Activated CD4-positive, CD25-positive, alpha-beta regulatory T cell treated with anti-CD3 and anti-CD28 coated beads, Interleukin-2, amount 50 U/mL, for 24 hours (primary cell): ENCODE data around the gene AFF2.
"Not testable (repeated sequence)": the region's sequence is repeated elsewhere in the genome, so short reads cannot be mapped to it uniquely, and the experiment has no call there.

Experiments
- ATAC-seq, 2 donors: fragments of 150-1000 bp; cut with Tn5 transposase; one replicate each; pipeline ENCODE4 v1.10.0; 2021; ENCODE audit warnings: mild to moderate bottlenecking in 1 of 2, moderate library complexity in 1 of 2

Gene AFF2

DNA sequence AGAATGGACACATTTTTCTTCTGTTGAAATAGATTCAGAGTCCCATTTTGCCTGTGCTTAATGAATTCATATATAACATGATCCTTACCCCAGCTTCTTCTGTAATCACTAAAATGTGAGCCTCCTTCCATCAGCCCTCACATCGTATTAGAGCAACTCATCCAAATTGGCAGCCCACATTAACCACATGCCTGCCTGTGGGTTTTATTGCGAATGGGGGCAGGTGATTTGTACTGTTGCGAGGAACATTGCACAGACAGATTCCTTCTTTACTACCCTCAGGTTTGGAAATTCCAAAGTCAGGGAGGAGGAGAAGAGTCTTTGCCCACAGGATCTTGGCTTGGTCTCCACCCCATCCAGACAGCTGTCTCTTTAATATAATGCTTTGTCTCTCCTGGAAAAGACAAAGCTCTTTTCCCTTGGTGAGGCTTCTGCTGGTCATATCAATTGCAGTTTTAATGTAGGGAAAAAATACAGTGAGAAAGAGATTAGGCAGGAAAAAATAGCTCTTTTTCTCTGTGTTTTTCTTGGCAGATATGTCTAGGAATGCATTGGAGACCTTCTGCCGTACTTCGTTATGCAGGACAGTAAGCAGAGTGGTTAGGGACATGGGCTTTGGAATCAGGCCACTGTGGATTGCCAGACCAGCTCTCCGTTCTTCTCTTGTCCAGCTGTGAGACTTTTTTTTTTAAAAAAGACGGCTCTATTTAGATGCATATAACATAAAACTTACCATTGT lies 371.2 kb downstream of the AFF2 start:
- no peak for ATAC-seq

DNA sequence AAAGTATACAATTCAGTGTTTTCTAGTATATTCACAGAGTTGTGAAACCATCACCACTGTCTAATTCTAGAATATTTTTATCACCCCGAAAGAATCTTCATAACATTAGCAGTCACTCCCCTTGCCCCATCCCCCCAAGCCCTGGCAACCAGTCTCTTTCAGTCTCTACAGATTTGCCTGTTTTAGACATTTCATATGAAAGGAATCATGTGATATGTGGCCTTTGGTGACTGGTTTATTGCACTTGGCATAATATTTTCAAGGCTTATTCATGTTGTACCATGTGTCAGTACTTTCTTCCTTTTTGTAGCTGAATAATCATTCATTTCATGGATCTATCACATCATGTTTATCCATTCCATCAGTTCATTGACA lies 371.7 kb downstream of the AFF2 start:
- ATAC-seq: no peak

DNA sequence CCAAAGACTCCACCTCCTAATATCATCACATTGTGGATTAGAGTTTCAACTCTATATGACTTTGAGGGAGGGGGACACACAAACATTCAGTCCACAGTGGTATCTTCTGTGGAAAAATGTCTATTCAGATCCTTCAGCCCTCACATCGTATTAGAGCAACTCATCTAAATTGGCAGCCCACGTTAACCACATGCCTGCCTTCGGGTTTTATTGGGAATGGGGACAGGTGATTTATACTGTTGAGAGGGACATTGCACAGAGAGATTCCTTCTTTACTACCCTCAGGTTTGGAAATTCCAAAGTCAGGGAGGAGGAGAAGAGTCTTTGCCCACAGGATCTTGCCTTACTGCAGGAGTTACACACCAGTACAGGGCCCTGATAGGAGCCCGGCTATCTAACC lies 372.5 kb downstream of the AFF2 start:
- ATAC-seq: no peak

DNA sequence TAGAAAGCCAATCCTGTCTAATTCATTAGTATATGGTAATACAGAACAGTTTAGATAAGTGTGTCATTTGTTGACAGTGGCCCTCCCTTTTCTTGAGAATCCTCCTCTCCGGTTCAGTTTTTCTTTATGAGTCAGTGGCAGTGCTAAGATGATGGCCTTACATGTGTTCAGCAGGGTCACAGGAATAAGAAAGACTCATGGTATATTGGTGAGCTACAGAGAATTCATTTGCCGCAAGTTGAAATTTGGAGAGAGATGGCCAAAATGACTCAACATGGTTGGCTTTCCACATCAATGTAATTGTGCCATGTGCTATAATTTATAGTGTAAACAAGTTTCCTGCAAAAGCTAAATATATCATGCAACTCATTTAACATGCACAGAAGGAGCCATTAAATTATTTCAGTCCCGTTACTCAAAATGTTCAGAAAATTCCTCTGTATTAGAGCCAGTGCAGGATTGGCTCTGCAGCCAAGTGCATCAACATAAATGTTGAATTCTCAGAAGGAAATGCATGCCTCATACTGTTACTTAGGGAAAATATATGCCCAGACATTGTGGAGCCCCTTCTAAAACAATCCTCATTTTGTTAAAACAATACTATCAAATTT lies 374.3 kb downstream of the AFF2 start:
- no peak for ATAC-seq

DNA sequence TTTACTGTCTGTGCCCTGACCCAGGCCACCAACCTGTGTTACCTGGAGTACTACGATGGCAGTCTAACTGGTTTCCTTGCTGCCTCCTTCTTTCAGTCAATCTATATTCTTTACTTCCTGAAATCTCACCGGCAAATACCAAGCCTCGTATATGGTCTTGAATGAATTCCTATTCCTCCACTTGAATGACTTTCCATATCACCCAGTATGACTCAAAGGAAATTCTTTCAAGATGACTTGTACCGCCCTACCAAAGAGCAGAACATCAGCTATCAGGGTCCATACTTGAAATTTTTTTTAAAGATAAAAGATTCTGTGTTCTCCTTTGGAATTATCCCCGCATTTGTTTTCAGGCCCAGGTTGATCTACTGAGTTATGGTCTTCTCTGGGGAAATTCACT lies 378.0 kb downstream of the AFF2 start:
- ATAC-seq: no peak

DNA sequence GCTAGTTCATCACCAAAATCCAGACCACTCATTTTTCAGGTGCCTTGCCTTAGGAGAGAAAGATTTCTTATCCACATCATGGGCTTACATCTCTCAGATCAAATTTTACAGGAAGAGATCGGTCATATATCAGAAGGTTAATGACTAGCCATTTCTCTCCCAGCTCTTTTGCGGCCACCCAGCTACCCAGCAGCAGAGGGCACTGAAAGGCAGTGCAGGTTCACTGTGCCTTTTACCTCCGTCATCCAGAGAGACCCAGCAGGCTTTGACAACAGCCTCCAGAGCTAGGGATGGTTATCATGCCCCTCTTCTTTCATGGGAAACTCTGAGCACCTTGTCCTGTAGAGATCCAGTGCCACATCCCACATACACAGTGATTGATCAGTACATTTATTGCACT lies 384.8 kb downstream of the AFF2 start:
- ATAC-seq: no peak

DNA sequence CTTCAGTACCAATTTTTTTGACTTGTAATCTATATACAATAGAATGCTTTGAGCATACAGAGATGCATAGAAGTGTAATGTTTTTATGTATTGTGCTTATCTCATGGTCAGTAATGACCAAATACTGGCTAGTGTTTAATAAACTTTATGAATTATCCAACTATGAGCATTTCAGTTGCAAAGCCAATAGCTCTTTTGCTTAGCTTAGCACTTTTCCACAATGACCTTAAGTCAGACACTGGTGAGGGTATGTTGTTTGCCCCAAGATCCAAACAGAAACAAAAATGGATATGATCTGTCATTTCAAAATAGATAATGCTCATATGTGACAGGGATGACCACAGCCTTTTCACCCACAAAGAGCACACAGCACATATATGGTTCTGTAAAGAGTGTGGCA lies 393.0 kb downstream of the AFF2 start:
- ATAC-seq: no peak

DNA sequence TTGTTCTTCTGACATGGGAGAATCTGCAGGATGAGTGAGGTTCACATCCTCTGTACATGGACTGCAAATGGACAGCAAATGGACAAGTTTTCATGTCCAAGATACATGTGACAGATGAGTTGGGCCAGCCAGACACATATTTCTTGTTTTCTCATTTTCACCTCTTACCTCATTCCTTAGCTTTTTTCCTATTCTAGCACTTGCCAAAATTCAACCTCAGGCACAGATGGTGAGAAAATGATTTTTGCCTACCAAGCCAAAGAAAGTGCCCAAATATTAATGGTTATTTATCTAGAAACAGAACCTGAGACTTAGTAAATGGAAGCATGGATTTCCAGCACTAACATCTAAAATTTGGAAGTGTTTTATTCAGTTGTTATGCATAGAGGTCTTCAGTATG lies 402.2 kb downstream of the AFF2 start:
- no peak for ATAC-seq

DNA sequence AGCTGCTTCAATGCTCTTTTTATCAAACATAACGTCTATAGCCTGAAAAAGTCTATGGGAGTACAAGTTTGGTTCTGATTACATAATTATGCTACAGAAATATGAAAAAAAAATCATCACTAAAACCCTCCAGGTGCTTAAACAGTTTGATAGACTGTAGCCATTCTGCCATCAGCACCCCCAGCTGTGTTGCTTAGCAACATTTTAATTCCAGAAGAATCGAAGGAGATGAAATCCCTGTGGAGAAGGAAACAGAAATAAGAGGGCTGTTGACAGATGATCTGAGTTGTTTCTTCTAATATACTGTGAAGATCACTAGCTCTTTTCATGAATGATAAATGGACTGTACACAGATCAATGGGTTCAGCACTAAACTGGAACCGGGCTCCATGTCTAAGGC lies 402.8 kb downstream of the AFF2 start:
- no peak for ATAC-seq

DNA sequence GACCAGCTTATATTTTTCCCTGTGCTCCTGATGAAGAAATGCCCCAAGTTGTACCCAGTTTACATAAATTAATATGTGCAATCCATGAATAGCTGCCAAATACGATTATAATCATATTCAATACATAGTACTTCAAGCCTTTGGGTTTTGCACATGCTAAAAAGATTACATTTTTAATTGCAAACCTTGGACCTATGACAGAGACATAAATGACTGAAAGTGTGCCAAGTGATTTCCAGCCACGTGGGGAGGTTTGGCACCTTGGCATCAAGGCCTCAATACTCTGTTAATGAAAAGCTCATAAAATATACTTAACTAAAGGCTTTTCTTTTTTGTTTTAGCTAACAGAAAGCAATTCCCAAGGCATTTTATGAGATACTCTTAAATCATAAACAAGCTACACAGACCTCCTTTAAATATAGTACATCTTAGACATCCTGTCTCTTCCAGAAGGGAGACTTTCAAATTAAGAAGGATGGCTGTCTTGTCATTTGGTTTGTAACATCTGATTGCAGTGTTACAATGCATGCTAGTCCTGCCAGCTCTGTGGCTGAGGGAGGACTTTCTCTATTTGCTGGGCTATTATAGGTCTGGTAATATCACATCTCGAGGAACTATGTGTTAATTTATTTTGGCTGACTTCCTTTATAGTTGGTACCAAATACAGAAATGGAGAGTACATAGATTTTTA lies 404.1 kb downstream of the AFF2 start:
- no peak for ATAC-seq

DNA sequence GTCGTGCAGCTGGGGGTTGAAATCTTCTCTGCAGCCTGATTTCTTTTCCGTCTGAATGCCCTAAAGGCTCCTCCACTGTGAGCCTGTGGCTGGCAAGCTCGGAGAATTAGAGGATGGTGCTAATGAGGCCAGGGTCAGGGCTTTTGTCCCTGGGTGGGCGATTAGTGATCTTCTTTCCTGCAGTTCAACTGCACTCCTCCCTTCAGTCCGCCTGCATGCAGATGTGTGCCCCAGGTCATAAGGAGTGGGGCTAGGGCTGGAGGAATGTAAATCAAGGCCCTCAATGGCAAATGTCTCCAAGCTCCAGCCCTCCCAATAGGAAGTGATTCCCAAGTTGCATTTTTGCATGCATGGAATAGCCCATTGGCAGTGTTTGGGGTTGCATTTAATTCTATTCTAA lies 405.0 kb downstream of the AFF2 start:
- no peak for ATAC-seq

DNA sequence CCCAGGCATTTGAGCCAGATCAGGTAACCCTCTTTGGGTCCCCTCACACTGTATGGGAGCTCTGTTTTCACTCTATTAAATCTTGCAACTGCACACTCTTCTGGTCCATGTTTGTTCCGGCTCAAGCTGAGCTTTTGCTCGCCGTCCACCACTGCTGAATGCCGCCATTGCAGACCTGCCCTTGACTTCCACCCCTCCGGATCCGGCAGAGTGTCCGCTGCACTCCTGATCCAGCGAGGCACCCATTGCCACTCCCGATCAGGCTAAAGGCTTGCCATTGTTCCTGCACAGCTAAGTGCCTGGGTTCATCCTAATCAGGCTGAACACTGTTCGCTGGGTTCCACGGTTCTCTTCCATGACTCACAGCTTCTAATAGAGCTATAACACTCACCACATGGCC lies 406.2 kb downstream of the AFF2 start:
- ATAC-seq: not testable (repeated sequence)

DNA sequence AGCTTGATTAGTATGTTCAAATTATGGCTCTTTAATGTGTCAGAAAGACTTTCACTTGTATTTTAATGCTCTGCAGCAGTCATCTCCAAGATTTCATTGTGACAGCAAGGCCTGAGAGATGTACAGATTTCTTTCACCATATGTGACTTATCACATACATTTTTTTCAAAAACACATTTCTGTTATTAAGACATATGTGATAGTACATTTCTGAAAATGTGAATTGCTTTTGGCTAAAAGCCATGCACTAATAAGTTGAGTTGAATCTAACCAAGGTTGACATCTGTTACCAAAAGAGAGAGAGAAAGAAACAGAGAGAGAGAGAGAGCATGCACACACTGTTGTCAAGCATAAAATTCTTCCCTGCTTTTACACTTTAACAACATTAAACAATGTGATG lies 409.3 kb downstream of the AFF2 start:
- no peak for ATAC-seq

DNA sequence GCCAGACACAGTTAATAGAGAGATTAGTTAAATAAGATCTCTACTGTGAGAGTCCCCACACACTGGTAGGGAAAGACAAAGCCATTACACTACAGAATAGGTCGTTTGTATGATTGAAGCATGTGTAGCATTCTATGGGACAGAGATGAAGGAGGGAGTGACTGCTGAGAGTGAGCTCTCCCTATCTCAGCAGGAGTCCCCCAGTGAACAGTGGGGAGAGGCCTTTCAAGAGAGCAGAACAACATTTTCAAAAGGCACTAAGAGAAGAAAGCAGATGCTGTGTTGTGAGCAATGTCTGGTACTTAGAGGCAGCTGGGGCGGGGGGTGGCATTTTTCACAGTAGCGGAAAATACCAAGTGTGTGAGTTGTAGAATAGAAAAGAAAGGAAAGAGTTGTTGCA lies 413.6 kb downstream of the AFF2 start:
- no peak for ATAC-seq

DNA sequence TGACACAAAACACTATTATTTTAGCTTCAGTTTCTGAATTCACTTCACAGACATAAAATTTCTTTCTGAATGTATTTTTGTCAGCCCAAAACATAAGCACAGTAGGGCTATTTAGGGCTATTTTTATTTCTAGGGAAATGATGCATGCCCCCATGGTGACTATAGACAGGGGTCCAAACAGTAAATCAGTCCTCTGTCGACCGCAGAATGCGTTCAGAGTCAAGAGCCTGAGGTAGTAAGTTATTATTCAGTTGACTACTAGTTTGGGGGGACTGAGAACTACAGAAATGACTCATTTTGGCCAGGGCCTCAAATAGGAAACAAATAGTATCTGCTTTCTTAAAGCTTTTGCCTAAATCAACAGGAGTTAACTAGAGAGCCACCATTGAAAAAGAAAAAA lies 414.4 kb downstream of the AFF2 start:
- no peak for ATAC-seq

DNA sequence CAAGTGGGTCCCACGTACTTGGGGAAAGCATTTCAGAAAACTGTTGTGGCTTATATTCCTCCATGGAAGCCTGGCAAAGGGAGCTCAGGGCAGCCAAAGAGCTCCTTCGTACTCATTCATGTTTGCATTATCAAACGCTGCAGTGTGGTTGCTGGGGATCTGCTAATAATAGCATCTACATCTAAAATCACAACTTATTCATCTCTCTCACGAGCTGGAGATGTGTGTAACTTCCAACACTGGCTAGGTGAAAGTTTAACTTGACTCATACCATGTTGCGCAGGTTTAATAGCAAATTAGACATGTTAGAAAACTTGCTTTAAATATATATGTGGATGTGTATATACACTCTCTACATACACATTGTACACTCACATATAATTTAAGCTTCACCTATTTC lies 415.1 kb downstream of the AFF2 start:
- no peak for ATAC-seq

DNA sequence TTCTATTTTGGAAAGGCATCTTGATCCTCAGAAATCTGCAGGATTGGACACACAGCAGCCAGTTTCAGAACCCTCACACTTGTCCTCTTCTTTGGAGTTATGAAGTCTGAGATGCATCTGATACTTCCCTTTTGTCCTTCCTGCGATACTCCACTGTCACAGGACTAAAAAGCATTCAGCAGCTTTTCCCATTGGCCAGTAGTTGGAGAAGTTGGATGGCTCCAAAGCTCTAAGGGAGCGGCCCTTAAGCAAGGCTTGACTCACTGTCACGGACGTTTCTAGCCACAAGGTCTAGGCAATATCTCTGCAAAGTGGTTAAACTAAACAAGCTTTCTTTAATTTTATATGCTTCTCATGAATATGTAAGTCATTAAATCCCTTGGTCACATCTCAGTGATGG lies 417.0 kb downstream of the AFF2 start:
- no peak for ATAC-seq

DNA sequence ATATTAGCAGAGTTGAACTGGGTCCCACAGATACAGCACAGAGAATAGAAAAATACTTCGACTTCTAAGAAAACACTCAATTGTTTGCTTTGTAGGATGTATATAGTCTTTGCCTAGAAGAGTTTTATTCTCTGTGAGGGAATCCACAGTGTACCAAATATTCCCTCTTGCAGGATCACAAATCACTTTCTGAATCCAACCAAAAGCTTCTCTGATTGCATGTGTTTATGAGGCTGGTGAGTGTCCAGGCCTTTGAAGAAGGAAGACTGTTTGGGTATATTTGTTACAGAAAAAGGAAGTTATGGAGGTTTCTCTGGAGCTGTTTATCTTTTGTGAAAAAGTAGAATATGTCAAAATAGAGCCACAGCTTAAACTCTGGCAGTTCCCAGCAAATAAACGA lies 423.2 kb downstream of the AFF2 start:
- no peak for ATAC-seq

DNA sequence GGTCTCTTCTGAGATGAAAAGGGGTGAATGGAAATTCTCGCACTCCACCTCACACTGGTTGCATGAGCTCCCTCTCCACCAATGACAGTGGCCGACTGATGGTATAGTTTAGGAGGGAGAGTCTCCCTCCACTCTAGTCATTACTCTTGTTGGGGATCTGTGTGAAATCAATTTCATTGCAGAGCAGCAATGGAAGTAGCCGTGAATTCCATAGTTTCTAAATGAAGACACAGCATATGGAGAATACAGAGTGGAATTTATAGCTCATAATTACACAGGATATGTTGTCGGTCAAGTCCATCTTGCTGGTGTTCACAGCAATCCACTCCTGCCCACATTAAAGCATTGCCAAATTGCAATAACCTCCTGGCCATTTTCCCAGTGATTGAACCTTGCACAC lies 426.0 kb downstream of the AFF2 start:
- ATAC-seq: no peak

DNA sequence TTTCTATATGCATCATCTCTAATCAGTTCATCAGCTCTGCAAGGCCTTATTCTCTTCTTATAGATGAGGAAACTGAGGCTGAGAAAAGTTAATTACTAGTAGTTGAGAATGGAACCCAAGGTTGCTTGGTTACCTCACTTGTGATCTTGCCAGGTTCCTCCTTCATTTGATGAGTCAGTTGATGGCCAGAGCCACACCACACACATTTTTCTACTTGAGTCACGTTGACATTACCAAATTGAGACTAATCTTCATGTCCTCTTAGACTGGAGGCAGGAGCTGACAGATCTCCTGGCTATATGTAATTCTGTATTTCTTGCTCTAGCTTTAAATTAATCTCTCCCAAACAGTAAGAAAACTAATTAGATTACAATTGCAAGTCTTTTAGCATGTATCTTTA lies 428.4 kb downstream of the AFF2 start:
- ATAC-seq: no peak

DNA sequence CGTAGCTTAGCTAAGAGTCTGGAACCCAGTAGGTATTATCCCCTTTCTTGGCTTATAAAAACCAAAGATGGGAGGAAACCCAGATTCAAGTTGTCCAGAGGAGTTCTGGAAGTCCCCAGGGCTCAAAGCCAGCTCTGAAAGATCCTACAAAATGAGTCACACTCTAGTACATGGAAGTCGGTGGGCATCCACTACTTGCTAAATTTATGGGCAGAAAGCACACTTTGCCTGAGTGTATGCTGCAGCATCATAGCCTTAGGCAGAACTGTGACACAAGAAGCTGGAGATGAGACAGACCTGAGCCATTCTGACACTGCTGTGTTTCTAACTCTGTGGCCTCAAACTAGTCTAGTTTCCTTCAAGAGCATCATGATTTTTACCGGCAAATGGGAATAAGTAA lies 429.3 kb downstream of the AFF2 start:
- no peak for ATAC-seq

DNA sequence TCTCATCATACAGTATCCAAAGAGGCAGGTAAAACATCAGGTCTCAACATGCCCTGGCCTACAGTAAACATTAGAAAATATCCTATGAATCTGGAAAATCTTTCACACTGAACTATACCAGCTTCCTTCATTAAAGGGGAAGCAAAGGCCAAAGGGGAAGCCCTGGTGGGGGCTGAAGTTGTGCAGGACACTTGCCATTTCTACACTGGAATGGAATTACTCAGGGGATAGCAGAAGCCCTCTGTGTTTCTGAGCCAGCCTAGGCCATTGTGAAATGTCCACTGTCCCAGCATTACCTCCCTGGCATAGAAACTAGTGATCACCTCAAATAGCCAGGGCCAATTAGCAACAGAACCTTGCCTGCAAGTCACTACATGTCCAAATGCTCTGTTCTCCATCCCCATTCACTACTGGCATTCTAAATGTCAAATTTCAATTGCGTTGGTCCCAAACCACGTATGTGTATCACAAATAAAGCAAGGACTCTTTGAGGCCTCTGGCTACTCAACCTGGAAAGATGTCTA lies 429.9 kb downstream of the AFF2 start:
- no peak for ATAC-seq

DNA sequence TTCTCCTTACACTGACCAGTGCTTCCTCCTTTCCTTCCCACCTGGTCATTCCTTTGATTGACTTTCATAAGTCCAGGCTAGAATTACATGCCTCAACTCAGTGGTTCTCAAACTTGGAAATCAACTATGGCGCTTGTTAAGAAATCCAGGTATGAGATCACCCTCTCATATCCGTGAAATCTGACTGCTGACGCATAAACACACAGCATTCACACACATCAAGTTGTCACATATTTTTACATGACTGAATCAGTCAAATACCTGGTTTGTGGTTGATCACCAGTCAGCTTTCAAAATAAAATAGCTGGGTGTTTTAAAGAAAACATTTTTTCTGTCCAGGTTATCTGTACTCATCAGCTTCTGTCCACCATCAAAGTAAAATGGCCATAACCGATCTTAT lies 433.5 kb downstream of the AFF2 start:
- ATAC-seq: no peak

DNA sequence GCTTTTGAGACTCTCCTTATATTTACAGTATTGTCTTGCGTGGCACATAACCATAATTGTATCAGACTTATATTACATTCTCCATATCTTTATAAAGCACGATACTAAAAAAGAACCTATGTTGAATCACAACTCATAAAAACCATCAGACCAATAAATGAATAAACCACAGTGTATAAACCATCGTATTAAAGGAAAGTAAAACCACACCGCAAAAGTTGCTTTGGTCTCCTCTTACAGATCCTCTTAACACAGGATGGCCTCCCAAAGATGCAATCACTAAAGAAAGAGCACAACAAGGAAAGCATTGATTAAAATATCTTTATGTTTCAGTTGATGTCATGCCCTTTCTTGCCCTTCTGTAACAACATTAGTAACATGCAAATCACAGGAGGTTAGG lies 437.9 kb downstream of the AFF2 start:
- no peak for ATAC-seq
